ENCODE results near the gene NDUFAF4.

The NDUFAF4 gene

DNA sequence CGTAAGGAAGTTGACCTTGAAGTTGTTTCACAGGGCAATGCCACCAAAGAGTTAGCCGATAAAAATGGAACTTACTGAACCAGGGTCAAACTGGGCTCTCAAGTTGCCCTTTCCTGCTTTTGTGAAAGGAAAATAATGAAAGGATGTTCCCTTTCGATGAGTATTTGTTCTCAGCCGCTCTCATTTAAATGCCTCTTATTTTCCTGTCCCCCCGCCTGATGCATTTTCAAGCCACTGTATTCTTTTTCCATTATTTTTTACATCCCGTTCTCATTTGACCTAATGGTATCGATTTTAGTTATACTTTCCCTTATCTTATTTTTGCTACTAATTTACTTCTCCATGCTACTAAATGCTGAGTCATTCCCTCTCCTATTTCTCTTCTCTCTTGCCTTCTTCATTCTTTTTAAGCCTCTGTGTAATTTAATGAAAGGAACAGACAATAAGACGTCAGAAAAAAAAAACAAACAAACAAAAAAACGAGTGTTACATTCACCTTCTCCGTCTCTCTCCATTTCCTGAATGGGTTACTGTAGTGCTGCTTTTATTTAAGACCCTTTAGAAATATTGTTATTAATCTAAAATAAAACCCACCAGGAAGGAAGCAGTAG, 655 bp upstream of the NDUFAF4 start (continued):
- TF ChIP-seq, protein P1, sequence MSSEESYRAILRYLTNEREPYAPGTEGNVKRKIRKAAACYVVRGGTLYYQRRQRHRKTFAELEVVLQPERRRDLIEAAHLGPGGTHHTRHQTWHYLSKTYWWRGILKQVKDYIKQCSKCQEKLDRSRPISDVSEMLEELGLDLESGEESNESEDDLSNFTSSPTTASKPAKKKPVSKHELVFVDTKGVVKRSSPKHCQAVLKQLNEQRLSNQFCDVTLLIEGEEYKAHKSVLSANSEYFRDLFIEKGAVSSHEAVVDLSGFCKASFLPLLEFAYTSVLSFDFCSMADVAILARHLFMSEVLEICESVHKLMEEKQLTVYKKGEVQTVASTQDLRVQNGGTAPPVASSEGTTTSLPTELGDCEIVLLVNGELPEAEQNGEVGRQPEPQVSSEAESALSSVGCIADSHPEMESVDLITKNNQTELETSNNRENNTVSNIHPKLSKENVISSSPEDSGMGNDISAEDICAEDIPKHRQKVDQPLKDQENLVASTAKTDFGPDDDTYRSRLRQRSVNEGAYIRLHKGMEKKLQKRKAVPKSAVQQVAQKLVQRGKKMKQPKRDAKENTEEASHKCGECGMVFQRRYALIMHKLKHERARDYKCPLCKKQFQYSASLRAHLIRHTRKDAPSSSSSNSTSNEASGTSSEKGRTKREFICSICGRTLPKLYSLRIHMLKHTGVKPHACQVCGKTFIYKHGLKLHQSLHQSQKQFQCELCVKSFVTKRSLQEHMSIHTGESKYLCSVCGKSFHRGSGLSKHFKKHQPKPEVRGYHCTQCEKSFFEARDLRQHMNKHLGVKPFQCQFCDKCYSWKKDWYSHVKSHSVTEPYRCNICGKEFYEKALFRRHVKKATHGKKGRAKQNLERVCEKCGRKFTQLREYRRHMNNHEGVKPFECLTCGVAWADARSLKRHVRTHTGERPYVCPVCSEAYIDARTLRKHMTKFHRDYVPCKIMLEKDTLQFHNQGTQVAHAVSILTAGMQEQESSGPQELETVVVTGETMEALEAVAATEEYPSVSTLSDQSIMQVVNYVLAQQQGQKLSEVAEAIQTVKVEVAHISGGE (tag by site-specific recombination; conservative IDR thresholded peaks at IDR 0.05; ENCODE audit: low read depth), result peak; percentile 70; the same call in 1 of the 2 replicates
- TF ChIP-seq KLF8 (tag by site-specific recombination; IDR thresholded peaks at IDR 0.05), result 0 out of 2 replicates have a peak, but pooled peaks have one; percentile 3
- TF ChIP-seq, protein P2, sequence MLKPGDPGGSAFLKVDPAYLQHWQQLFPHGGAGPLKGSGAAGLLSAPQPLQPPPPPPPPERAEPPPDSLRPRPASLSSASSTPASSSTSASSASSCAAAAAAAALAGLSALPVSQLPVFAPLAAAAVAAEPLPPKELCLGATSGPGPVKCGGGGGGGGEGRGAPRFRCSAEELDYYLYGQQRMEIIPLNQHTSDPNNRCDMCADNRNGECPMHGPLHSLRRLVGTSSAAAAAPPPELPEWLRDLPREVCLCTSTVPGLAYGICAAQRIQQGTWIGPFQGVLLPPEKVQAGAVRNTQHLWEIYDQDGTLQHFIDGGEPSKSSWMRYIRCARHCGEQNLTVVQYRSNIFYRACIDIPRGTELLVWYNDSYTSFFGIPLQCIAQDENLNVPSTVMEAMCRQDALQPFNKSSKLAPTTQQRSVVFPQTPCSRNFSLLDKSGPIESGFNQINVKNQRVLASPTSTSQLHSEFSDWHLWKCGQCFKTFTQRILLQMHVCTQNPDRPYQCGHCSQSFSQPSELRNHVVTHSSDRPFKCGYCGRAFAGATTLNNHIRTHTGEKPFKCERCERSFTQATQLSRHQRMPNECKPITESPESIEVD (tag by site-specific recombination; IDR thresholded peaks at IDR 0.05), result peak; percentile 12; the same call in 1 of the 2 replicates
- no peak for TF ChIP-seq ZNF600 (tag by site-specific recombination; IDR thresholded peaks at IDR 0.05)
- peak; percentile 97 for TF ChIP-seq PRDM1 (tag by site-specific recombination; IDR thresholded peaks at IDR 0.05)
- 0 out of 2 replicates have a peak, but pooled peaks have one; percentile 16 for TF ChIP-seq ZNF366 (tag by site-specific recombination; conservative IDR thresholded peaks at IDR 0.05)

- H3K36me3 ChIP-seq (ENCODE audit: control insufficient read depth in 2 of 2, insufficient read depth in 1 of 2, low read length in 2 of 2), result peaks cover 32 to 46% of the 10 kb centered on the region in 2 experiments
- POLR2A ChIA-PET, result no interaction called here
- no peaks in the 10 kb centered on the region for H3K4me1 ChIP-seq (ENCODE audit: control insufficient read depth, insufficient read depth, low read length)
- H3K9me3 ChIP-seq (ENCODE audit: control insufficient read depth, insufficient read depth, low read depth, low read length), result no peaks in the 10 kb centered on the region
- CTCF ChIA-PET, result interaction anchor here (1.3 kb wide), 1 partner anchor 9 kb away, joined by 5 read pairs; no protein-coding TSS in a partner anchor
- no peak overlapping the region for H3K27ac ChIP-seq (ENCODE audit: extremely low read depth, low read depth, low read length)
- TF ChIP-seq ZNF670 (tag by site-specific recombination; IDR thresholded peaks at IDR 0.05; ENCODE audit: low read depth), result no peak
- no peak for TF ChIP-seq ZNF792 (tag by site-specific recombination; IDR thresholded peaks at IDR 0.05)
- no peak for TF ChIP-seq ZNF677 (tag by site-specific recombination; IDR thresholded peaks at IDR 0.05)
- no peak for TF ChIP-seq ZNF211 (tag by site-specific recombination; IDR thresholded peaks at IDR 0.05; ENCODE audit: low read depth)
- no peak for TF ChIP-seq TRIM28 (IDR thresholded peaks at IDR 0.05; ENCODE audit: borderline replicate concordance, low read length)
- no peak for TF ChIP-seq ZSCAN23 (tag by site-specific recombination; IDR thresholded peaks at IDR 0.05)
- no peak for TF ChIP-seq ZNF2 (tag by site-specific recombination; IDR thresholded peaks at IDR 0.05)
- no peak for TF ChIP-seq ZNF23 (tag by site-specific recombination; IDR thresholded peaks at IDR 0.05; ENCODE audit: borderline replicate concordance)
- no peak for TF ChIP-seq ZNF530 (tag by site-specific recombination; IDR thresholded peaks at IDR 0.05; ENCODE audit: low read depth)
- TF ChIP-seq ZNF571 (tag by site-specific recombination; IDR thresholded peaks at IDR 0.05), result no peak
- no peak for TF ChIP-seq ZNF747 (tag by site-specific recombination; IDR thresholded peaks at IDR 0.05)
- TF ChIP-seq ZNF341 (tag by site-specific recombination; IDR thresholded peaks at IDR 0.05; ENCODE audit: low read depth), result no peak
- TF ChIP-seq ZNF596 (tag by site-specific recombination; IDR thresholded peaks at IDR 0.05), result no peak
- TF ChIP-seq ZNF174 (tag by site-specific recombination; IDR thresholded peaks at IDR 0.05), result no peak
- no peak for TF ChIP-seq ZNF146 (tag by site-specific recombination; IDR thresholded peaks at IDR 0.05)
- no peak for TF ChIP-seq ZNF629 (tag by site-specific recombination; IDR thresholded peaks at IDR 0.05)
- H3K4me3 ChIP-seq (ENCODE audit: low read depth, low read length), result no peak overlapping the region
These were observed 8.5 kb downstream of the NDUFAF4 start for GRCh38 chr6:96889146-96889545.
